NB4 (cell line): ENCODE data around the gene DRC3.

Source experiments
- DNase-seq: peaks from one replicate; pipeline ENCODE4 v3.0.0; 2010; ENCODE audit warnings: low read depth
- H3K4me3 ChIP-seq: one replicate; pipeline ENCODE4 v1.5.1; 2011; ENCODE audit warnings: mild to moderate bottlenecking, low read depth, low read length, moderate library complexity
- MYC ChIP-seq: IDR thresholded peaks from 2 replicates; pipeline ENCODE4 v1.6.1; 2011; ENCODE audit warnings: low read depth, low read length
- POLR2A ChIP-seq: IDR thresholded peaks from 2 replicates; pipeline ENCODE4 v1.6.1; 2011; ENCODE audit warnings: mild to moderate bottlenecking; ENCODE audit not compliant: insufficient read length; ENCODE audit errors: extremely low read depth
- TF ChIP-seq, protein P1 (sequence below): IDR thresholded peaks from one replicate; pipeline ENCODE4 v1.5.1; 2012; ENCODE audit warnings: low read depth, low read length
- TF ChIP-seq, protein P2 (sequence below): IDR thresholded peaks from 2 replicates; pipeline ENCODE4 v1.6.1; 2011; ENCODE audit warnings: low read depth, low read length

Gene DRC3, protein sequence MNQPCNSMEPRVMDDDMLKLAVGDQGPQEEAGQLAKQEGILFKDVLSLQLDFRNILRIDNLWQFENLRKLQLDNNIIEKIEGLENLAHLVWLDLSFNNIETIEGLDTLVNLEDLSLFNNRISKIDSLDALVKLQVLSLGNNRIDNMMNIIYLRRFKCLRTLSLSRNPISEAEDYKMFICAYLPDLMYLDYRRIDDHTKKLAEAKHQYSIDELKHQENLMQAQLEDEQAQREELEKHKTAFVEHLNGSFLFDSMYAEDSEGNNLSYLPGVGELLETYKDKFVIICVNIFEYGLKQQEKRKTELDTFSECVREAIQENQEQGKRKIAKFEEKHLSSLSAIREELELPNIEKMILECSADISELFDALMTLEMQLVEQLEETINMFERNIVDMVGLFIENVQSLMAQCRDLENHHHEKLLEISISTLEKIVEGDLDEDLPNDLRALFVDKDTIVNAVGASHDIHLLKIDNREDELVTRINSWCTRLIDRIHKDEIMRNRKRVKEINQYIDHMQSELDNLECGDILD

DNA sequence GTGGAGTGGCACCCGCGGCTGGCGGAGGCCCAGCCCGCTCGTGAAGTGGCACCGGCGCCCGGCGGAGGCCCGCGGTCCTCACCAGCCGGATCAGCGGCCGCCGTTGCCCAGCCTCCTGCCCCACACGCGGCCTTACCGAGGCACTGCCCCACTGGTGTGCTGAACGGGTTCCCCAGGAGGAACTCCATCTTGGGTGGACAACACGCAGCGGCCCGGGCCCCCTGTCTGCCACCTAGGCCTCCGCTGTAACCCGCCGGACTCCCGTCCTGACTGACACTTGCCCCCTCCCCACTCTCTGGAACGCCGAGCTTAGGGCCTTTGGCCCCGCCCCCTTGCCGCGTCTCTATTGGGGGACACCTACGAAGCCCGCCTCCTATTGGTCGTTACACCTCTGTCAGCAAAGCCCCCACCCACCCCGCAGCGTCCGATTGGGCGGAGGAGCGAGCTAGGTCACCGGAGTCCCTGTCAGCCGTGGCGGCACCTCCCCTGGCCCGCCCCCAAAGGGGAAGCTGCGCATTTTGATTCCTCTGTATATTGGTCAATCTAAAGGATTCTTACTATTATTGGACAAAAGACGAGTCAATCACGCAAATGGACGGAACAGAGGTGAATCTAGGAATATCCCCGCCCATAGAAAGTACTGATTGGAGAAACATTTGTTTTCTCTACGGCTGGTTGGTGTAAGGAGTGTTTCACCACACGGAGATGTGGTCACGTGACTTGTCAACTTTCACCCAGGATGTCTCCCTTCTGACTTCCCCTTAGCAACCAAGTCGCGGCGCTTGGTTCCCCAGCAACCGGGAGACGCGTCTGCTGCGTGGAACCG lies at the start of gene DRC3, which contains the start of gene TOM1L2:
TSS of gene DRC3 (plus strand) at position 737 of the 826 bp plus-strand sequence. CDS start 4,737 bp downstream, outside the sequence.
TSS of gene TOM1L2 (minus strand) at position 275 of the 826 bp plus-strand sequence. CDS start at position 188, 87 bp downstream.
- TF ChIP-seq, protein P1, sequence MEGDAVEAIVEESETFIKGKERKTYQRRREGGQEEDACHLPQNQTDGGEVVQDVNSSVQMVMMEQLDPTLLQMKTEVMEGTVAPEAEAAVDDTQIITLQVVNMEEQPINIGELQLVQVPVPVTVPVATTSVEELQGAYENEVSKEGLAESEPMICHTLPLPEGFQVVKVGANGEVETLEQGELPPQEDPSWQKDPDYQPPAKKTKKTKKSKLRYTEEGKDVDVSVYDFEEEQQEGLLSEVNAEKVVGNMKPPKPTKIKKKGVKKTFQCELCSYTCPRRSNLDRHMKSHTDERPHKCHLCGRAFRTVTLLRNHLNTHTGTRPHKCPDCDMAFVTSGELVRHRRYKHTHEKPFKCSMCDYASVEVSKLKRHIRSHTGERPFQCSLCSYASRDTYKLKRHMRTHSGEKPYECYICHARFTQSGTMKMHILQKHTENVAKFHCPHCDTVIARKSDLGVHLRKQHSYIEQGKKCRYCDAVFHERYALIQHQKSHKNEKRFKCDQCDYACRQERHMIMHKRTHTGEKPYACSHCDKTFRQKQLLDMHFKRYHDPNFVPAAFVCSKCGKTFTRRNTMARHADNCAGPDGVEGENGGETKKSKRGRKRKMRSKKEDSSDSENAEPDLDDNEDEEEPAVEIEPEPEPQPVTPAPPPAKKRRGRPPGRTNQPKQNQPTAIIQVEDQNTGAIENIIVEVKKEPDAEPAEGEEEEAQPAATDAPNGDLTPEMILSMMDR, result no peak
- TF ChIP-seq MYC (peak; percentile 59), POLR2A (peak; percentile 23)
- TF ChIP-seq, protein P2, sequence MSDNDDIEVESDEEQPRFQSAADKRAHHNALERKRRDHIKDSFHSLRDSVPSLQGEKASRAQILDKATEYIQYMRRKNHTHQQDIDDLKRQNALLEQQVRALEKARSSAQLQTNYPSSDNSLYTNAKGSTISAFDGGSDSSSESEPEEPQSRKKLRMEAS, result peak; percentile 94
- DNase-seq, result peak; percentile 100
- peak within 1 kb of the TSS; percentile 60 for H3K4me3 ChIP-seq

DNA sequence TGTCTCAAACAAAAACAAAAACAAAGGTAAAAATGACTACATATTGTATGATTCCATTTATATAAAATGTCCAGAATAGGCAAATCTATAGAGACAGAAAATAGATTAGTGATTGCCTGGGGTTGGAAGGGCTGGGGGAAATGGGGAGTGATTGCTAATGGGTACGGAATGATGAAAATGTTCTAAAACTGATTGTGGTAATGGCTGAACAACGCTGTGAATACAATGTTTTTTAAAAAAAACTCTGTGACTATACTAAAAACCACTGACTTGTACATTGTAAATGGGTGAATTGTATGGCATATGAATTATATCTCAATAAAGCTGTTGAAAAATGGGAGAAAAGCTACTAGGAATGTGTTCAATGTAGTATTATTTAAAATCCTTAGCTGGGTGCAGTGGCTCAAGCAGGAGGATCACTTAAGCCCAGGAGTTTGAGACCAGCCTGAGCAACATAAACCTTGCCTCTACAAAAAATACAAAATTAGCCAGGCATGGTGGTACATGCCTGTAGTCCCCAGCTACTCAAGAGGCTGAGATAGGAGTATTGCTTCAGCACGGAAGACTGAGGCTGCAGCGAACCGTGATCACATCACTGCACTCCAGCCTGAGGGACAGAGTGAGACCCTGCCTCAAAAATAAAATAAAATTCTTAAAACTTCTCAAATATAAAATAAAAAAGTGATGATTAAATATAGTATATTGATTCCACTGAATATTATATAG lies 48.4 kb upstream of the DRC3 start:
- TF ChIP-seq, protein P2, result no peak
- TF ChIP-seq MYC, result no peak
- TF ChIP-seq POLR2A, result no peak
- TF ChIP-seq, protein P1, result no peak
- DNase-seq, result no peak
- H3K4me3 ChIP-seq, result no peak overlapping the region

DNA sequence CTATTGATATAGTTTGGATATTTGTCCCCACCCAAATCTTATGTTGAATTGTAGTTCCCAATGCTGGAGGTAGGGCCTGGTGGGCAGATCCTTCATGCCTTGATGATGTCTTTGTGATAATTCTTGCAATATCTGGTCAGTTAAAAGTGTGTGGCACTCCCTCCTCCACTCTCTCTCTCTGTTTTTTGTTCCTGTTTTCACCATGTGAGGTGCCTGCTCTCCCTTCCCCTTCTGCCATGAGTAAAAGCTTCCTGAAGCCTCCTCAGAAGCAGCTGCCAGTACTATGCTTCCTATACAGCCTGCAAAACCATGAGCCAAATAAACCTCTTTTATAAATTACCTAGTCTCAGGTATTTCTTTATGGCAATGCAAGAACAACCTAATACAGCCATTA lies 47.8 kb upstream of the DRC3 start:
- peak; percentile 75 for DNase-seq
- no peak overlapping the region for H3K4me3 ChIP-seq
- TF ChIP-seq, protein P2, result no peak
- no peak for TF ChIP-seq POLR2A
- TF ChIP-seq, protein P1, result no peak
- TF ChIP-seq MYC, result no peak

DNA sequence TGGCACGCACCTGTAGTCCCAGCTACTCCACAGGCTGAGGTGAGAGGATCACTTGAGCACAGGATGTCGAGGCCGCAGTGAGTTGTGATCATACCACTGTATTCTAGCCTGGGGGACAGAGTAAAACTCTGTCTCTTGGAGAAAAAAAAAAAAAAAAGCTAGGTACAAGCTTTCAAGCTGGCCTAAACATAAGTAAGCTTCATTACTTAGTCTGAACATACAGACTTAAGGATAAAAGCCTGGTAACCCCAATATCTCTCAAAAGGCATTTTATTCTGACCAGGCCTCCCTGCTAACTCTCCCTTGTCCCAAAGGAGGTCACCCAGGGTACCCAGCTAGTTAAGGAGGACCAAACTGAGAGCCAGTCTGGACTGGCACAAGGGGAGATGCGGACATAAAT lies 46.6 kb upstream of the DRC3 start:
- no peak overlapping the region for H3K4me3 ChIP-seq
- DNase-seq, result no peak
- TF ChIP-seq, protein P1, result no peak
- TF ChIP-seq POLR2A, result no peak
- TF ChIP-seq, protein P2, result no peak
- no peak for TF ChIP-seq MYC

DNA sequence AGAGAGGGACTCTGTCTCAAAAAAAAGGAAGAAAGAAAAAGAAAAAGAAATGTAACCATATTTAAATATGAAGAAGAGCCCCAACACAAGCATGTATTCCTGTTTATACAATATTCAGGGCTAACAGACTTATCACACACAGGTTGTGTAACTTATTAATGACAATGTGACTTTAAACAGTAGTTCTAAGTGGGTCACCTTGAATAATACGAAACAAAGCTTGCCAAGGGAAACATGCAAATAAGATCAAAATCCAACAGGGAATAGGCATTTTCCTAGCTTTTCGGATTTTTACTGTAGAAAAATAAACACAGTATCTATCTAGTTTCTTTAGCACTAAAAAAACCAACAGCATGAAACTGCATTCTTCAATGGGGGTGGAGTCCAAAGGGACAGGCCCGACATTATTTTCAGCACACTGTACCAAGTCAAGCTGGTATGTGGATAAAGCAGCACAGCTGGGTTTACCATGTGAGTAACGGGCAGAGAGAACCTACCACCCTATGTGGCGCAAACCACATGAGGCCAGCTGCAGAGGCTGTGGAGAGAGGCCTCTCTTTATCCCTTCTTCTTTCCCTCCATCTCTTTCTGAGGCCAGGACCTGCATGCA lies 45.7 kb upstream of the DRC3 start:
- TF ChIP-seq POLR2A (no peak), MYC (no peak)
- TF ChIP-seq, protein P1, result no peak
- TF ChIP-seq, protein P2, result no peak
- no peak for DNase-seq

More for the DNA sequence above, 45.7 kb upstream of the DRC3 start:
- H3K4me3 ChIP-seq, result no peak overlapping the region
